Measurements from ENCODE around the gene SLITRK1. TPM values are rescaled to one million over a fixed set of nuclear protein-coding genes. Genes with fewer than 3 reads are reported as not detected.

SLITRK1 gene
- total RNA-seq, 1 donor from 2014 or later, result not detected

- no peak for DNase-seq (ENCODE audit: low spot score)
These were observed 14.6 kb downstream of the SLITRK1 start for GRCh38 chr13:83867708-83868107.

- no peak for DNase-seq (ENCODE audit: low spot score)
These were observed 16.8 kb downstream of the SLITRK1 start for GRCh38 chr13:83865161-83866137.

GRCh38 chr13:83853771-83854170, 28.5 kb downstream of the SLITRK1 start:
- no peak for DNase-seq (ENCODE audit: low spot score)

GRCh38 chr13:83845106-83845505, 37.2 kb downstream of the SLITRK1 start:
- DNase-seq (ENCODE audit: low spot score), result no peak

- DNase-seq (ENCODE audit: low spot score), result no peak
These were observed 43.1 kb downstream of the SLITRK1 start for GRCh38 chr13:83839146-83839545.

- no peak for DNase-seq (ENCODE audit: low spot score)
These were observed 50.5 kb downstream of the SLITRK1 start for GRCh38 chr13:83831796-83832195.

GRCh38 chr13:83829810-83830209, 52.5 kb downstream of the SLITRK1 start:
- DNase-seq (ENCODE audit: low spot score), result no peak

GRCh38 chr13:83827338-83827737, 54.9 kb downstream of the SLITRK1 start:
- no peak for DNase-seq (ENCODE audit: low spot score)

Measured in ureter (tissue), 1 donor.